Brain microvascular endothelial cell (primary cell): Measurements from ENCODE around the gene KCNQ2.

ENCODE experiments used
- DNase-seq: peaks from one replicate; pipeline ENCODE4 v3.0.0-alpha.2; 2020
- H3K27ac ChIP-seq: fragments of 250-450 bp; sonication (Bioruptor Pico); 2 replicates; pipeline ENCODE4 v1.5.1; 2020; ENCODE audit warnings: mild to moderate bottlenecking, moderate library complexity
- H3K27me3 ChIP-seq: fragments of 250-450 bp; sonication (Bioruptor Pico); replicated peaks from 2 replicates; pipeline ENCODE4 v1.5.1; 2020; ENCODE audit warnings: mild to moderate bottlenecking
- H3K36me3 ChIP-seq: fragments of 250-450 bp; sonication (Bioruptor Pico); replicated peaks from 2 replicates; pipeline ENCODE4 v1.5.1; 2020; ENCODE audit warnings: mild to moderate bottlenecking
- H3K4me3 ChIP-seq: 2 replicates; pipeline ENCODE4 v1.5.1; 2011; ENCODE audit warnings: low read depth, mild to moderate bottlenecking, control low read depth, low read length, moderate library complexity
- in situ Hi-C: cut with HindIII; loops from 2 replicates; pipeline ENCODE4 v1.10.0; 2017; ENCODE audit warnings: low sequenced_read_pairs, low pct_ligation_motif_present
- TF ChIP-seq, protein P1 (sequence below): IDR thresholded peaks from 2 replicates; pipeline ENCODE4 v1.5.1; 2011; ENCODE audit warnings: low read depth, mild to moderate bottlenecking, moderate library complexity, low read length, control low read depth, inconsistent platforms; ENCODE audit errors: missing control alignments

KCNQ2 gene

DNA sequence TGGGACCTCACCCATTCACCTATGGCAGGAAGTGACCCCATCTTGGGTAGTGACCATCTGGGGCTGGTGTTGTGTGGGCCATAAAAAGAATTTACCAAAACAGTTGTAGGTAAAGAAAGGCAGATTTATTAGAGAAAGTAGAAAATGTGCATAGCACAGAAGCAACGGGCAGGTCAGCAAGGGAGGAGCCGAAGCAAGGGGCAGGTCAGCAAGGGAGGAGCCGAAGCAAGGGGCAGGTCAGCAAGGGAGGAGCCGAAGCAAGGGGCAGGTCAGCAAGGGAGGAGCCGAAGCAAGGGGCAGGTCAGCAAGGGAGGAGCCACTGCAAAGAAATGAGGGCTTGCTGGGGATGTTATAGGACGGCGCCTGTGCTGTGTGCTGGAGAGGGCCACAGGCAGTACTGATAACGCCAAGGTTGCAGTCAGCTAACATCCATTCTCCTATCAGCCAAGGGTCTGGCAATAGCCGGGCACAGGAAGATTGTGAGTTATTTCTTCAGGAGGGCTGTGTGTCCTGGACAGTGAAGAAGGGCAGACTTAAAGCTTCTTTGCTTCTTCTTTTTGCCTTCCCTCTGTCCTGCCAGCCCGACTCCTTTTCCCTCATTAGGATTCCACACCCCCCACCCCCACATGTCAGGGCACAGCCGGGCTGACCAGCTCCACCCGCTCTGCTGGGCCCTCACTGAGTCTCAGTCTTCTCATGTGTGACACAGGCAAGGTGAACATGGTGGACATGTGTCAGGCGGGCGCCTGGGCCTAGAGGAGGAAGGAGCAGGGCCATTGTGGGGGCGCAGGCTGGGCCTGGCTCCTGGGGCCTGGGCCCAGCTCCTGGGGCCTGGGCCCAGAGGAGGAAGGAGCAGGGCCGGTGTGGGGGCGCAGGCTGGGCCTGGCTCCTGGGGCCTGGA, 79.7 kb downstream of the KCNQ2 start:
- Histone ChIP-seq H3K36me3 (no peaks in the 10 kb centered on the region), H3K27me3 (no peaks in the 10 kb centered on the region), H3K27ac (no peak overlapping the region), H3K4me3 (no peak overlapping the region)
- in situ Hi-C loops, result no loop called here
- TF ChIP-seq, protein P1, sequence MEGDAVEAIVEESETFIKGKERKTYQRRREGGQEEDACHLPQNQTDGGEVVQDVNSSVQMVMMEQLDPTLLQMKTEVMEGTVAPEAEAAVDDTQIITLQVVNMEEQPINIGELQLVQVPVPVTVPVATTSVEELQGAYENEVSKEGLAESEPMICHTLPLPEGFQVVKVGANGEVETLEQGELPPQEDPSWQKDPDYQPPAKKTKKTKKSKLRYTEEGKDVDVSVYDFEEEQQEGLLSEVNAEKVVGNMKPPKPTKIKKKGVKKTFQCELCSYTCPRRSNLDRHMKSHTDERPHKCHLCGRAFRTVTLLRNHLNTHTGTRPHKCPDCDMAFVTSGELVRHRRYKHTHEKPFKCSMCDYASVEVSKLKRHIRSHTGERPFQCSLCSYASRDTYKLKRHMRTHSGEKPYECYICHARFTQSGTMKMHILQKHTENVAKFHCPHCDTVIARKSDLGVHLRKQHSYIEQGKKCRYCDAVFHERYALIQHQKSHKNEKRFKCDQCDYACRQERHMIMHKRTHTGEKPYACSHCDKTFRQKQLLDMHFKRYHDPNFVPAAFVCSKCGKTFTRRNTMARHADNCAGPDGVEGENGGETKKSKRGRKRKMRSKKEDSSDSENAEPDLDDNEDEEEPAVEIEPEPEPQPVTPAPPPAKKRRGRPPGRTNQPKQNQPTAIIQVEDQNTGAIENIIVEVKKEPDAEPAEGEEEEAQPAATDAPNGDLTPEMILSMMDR, result no peak
- no peak for DNase-seq

DNA sequence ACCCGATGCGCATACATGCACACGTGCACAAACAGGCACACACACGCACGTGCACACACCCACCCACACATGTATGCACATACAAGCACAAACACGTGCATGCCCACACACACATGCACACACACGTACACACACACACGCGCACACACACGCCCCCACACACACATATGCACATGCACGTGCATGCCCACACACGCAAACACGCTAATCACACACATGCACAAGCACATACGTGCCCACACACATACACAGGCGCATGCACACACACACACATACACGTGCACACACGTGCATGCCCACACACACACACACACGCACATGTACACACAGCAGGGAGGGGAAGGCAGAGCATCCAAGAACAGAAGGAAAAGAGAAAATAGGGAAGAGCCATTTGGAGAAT, 84.5 kb downstream of the KCNQ2 start:
- no peaks in the 10 kb centered on the region for H3K36me3 ChIP-seq
- no peak for DNase-seq
- H3K27me3 ChIP-seq, result no peaks in the 10 kb centered on the region
- no peak overlapping the region for H3K27ac ChIP-seq
- TF ChIP-seq, protein P1, result no peak
- in situ Hi-C loops, result no loop called here
- no peak overlapping the region for H3K4me3 ChIP-seq

DNA sequence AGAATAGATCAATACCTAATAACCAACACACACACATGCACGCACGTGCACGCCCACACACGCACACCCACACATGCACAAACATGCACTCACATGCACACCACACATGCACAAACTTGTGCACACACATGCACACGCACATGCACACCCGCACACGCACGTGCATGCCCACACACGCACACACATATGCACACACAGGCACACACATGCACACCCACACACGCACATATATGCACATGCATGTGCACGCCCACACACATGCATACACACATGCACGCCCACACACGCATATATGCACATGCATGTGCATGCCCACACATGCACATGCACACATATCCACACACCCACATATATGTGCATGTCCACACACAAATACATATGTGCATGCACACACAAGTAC, 85.1 kb downstream of the KCNQ2 start:
- TF ChIP-seq, protein P1, result no peak
- H3K27me3 ChIP-seq, result no peaks in the 10 kb centered on the region
- H3K27ac ChIP-seq, result no peak overlapping the region
- H3K4me3 ChIP-seq, result no peak overlapping the region
- in situ Hi-C loops, result no loop called here
- H3K36me3 ChIP-seq, result no peaks in the 10 kb centered on the region
- DNase-seq, result no peak

DNA sequence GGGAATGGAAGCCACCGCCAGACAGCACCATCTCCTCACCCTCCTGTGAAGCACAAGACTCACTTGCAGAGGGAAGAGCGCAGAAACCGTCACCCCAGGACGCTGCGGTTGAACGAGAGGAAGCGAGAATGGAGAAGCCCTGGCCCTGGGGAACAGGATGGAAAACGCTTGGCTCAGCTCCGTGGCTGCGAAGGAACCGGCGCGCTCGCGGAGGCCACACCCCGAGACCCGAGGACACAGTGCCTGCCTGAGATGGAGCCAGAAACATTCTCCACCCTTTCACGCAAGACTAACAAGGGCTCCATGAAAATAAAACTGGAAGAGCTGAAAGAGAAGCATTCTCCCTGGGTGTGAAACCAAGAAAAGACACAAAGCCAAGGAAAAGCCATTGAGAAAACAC, 86.0 kb downstream of the KCNQ2 start:
- in situ Hi-C loops, result no loop called here
- no peak for DNase-seq
- Histone ChIP-seq H3K36me3 (no peaks in the 10 kb centered on the region), H3K27ac (no peak overlapping the region), H3K27me3 (no peaks in the 10 kb centered on the region), H3K4me3 (no peak overlapping the region)
- TF ChIP-seq, protein P1, result no peak

DNA sequence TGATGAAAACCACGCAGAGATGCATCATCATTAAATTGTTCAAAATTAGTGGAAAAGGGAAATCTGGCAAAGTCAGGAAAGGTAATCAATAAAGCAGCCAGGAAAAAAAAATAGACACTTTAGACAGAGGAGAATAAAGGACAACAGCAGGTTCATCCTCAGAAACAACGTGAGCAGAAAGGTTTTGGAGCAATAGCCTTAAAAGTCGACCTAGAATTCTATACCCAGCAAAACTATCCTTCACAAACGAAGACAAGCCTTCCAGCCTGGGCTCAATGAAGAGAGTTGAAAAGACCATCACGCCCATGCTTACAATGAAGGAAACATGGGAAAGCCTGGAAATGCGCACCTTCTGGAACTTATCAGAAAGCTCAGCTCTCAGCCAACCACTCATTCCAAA, 86.6 kb downstream of the KCNQ2 start:
- Histone ChIP-seq H3K27ac (no peak overlapping the region), H3K4me3 (no peak overlapping the region), H3K27me3 (peaks cover 2% of the 10 kb centered on the region), H3K36me3 (no peaks in the 10 kb centered on the region)
- no peak for DNase-seq
- in situ Hi-C loops, result no loop called here
- TF ChIP-seq, protein P1, result no peak
